ENCODE results near the gene BHMT2. TPM values are rescaled to one million over a fixed set of nuclear protein-coding genes. Genes with fewer than 3 reads are reported as not detected.

Gene BHMT2
- total RNA-seq, 1 donor from 2014 or later, result 7.9 TPM

GRCh38 chr5:79023947-79024346 is 45.6 kb upstream of the BHMT2 start:
- Histone ChIP-seq H3K4me3 (no peak overlapping the region), H3K36me3 (no peaks in the 10 kb centered on the region), H3K27me3 (ENCODE audit: low read depth) (peaks cover 6% of the 10 kb centered on the region), H3K4me1 (peaks cover 11% of the 10 kb centered on the region), H3K27ac (replicated peaks) (no peak overlapping the region), H3K9me3 (replicated peaks) (no peaks in the 10 kb centered on the region)
- intact Hi-C loops (cut with micrococcal nuclease), result loop anchor here (5.0 to 10.0 kb wide), 2 partner anchors 108 to 441 kb away; no protein-coding TSS in a partner anchor
- no peak for DNase-seq
- TF ChIP-seq CTCF (IDR thresholded peaks at IDR 0.05; ENCODE audit: borderline replicate concordance), result no peak

- no peaks in the 10 kb centered on the region for H3K36me3 ChIP-seq
- H3K27me3 ChIP-seq (ENCODE audit: low read depth), result peaks cover 6% of the 10 kb centered on the region
- peak; percentile 47 for DNase-seq
- no peaks in the 10 kb centered on the region for H3K9me3 ChIP-seq (replicated peaks)
- peaks cover 11% of the 10 kb centered on the region for H3K4me1 ChIP-seq
- TF ChIP-seq CTCF (IDR thresholded peaks at IDR 0.05; ENCODE audit: borderline replicate concordance), result peak; percentile 97
- no peak overlapping the region for H3K27ac ChIP-seq (replicated peaks)
- H3K4me3 ChIP-seq, result peak overlapping the region; percentile 57
- intact Hi-C loops (cut with micrococcal nuclease), result loop anchor here (5.0 to 10.0 kb wide), 2 partner anchors 87 to 440 kb away; partner anchors contain the start of gene BHMT
Measured at GRCh38 chr5:79025054-79025472, 44.5 kb upstream of the BHMT2 start.

- no peak for DNase-seq
- Histone ChIP-seq H3K4me3 (no peak overlapping the region), H3K27me3 (ENCODE audit: low read depth) (no peaks in the 10 kb centered on the region), H3K9me3 (replicated peaks) (no peaks in the 10 kb centered on the region), H3K36me3 (no peaks in the 10 kb centered on the region), H3K27ac (replicated peaks) (no peak overlapping the region), H3K4me1 (no peaks in the 10 kb centered on the region)
- intact Hi-C loops (cut with micrococcal nuclease), result no loop called here
- no peak for TF ChIP-seq CTCF (IDR thresholded peaks at IDR 0.05; ENCODE audit: borderline replicate concordance)
Measured at GRCh38 chr5:79030663-79031484, 38.7 kb upstream of the BHMT2 start.

- Histone ChIP-seq H3K4me1 (no peaks in the 10 kb centered on the region), H3K4me3 (no peak overlapping the region), H3K9me3 (replicated peaks) (no peaks in the 10 kb centered on the region), H3K27me3 (ENCODE audit: low read depth) (no peaks in the 10 kb centered on the region), H3K27ac (replicated peaks) (no peak overlapping the region), H3K36me3 (no peaks in the 10 kb centered on the region)
- intact Hi-C loops (cut with micrococcal nuclease), result no loop called here
- no peak for DNase-seq
- no peak for TF ChIP-seq CTCF (IDR thresholded peaks at IDR 0.05; ENCODE audit: borderline replicate concordance)
Measured at GRCh38 chr5:79031485-79031867, 38.1 kb upstream of the BHMT2 start.

GRCh38 chr5:79032031-79032695 is 37.4 kb upstream of the BHMT2 start:
- TF ChIP-seq CTCF (IDR thresholded peaks at IDR 0.05; ENCODE audit: borderline replicate concordance), result no peak
- intact Hi-C loops (cut with micrococcal nuclease), result no loop called here

More at GRCh38 chr5:79032031-79032695, 37.4 kb upstream of the BHMT2 start:
- Histone ChIP-seq H3K4me1 (no peaks in the 10 kb centered on the region), H3K4me3 (no peak overlapping the region), H3K36me3 (no peaks in the 10 kb centered on the region), H3K9me3 (replicated peaks) (peaks cover 6% of the 10 kb centered on the region), H3K27ac (replicated peaks) (no peak overlapping the region), H3K27me3 (ENCODE audit: low read depth) (no peaks in the 10 kb centered on the region)
- no peak for DNase-seq
